Activated T-cell treated with anti-CD3 and anti-CD28 coated beads for 24 hours (primary cell): ENCODE data around the gene TNFRSF12A.

Experiments
- DNase-seq: peaks from one replicate; pipeline ENCODE4 v3.0.0-alpha.2; 2020; ENCODE audit warnings: low read depth

TNFRSF12A gene

GRCh38 chr16:2986623-2987188 is 33.5 kb upstream of the TNFRSF12A start:
- DNase-seq = no peak

- no peak for DNase-seq
Measured at GRCh38 chr16:2987286-2987685, 32.9 kb upstream of the TNFRSF12A start.

GRCh38 chr16:2987833-2988232 is 32.3 kb upstream of the TNFRSF12A start:
- no peak for DNase-seq

GRCh38 chr16:2988590-2989099 is 31.5 kb upstream of the TNFRSF12A start:
- no peak for DNase-seq

- DNase-seq = no peak
Measured at GRCh38 chr16:2990891-2991290, 29.3 kb upstream of the TNFRSF12A start.

GRCh38 chr16:2991566-2992261 is 28.5 kb upstream of the TNFRSF12A start:
- no peak for DNase-seq

GRCh38 chr16:2992383-2993081 is 27.6 kb upstream of the TNFRSF12A start:
- no peak for DNase-seq

GRCh38 chr16:2996298-2996697 is 23.9 kb upstream of the TNFRSF12A start:
- no peak for DNase-seq

GRCh38 chr16:2999929-3000328 is 20.2 kb upstream of the TNFRSF12A start:
- DNase-seq = no peak

- DNase-seq = no peak
Measured at GRCh38 chr16:3000540-3000939, 19.6 kb upstream of the TNFRSF12A start.

- DNase-seq = no peak
Measured at GRCh38 chr16:3001316-3001715, 18.9 kb upstream of the TNFRSF12A start.

- peak; percentile 96 for DNase-seq
Measured at GRCh38 chr16:3003582-3004270, 16.4 kb upstream of the TNFRSF12A start.

- DNase-seq = no peak
Measured at GRCh38 chr16:3004319-3004718, 15.8 kb upstream of the TNFRSF12A start.

GRCh38 chr16:3004781-3005284 is 15.3 kb upstream of the TNFRSF12A start:
- no peak for DNase-seq

GRCh38 chr16:3007059-3007956 is 12.9 kb upstream of the TNFRSF12A start:
- DNase-seq = no peak

GRCh38 chr16:3007957-3008689 is 12.0 kb upstream of the TNFRSF12A start:
- no peak for DNase-seq

GRCh38 chr16:3008690-3009037 is 11.5 kb upstream of the TNFRSF12A start:
- DNase-seq = no peak

GRCh38 chr16:3009568-3010390 is 10.4 kb upstream of the TNFRSF12A start:
- no peak for DNase-seq

- no peak for DNase-seq
Measured at GRCh38 chr16:3010510-3010909, 9.7 kb upstream of the TNFRSF12A start.

GRCh38 chr16:3012246-3012645 is 7.9 kb upstream of the TNFRSF12A start:
- DNase-seq = no peak
